Measurements from ENCODE around the gene AXIN1. TPM values are rescaled to one million over a fixed set of nuclear protein-coding genes. Genes with fewer than 3 reads are reported as not detected.

Gene AXIN1
- total and polyA plus RNA-seq, 2 of the 8 experiments (the other 6 are each of a cell fraction or from before 2014, with no cell fraction given), result 12.5 to 41.9 TPM

GRCh38 chr16:373848-374615 is 21.5 kb upstream of the AXIN1 start (continued):
- TF ChIP-seq CHD7 (IDR thresholded peaks at IDR 0.05; ENCODE audit: insufficient replicate concordance, low read length), result no peak
- no peak for TF ChIP-seq CREB1 (IDR thresholded peaks at IDR 0.05)
- no peak for TF ChIP-seq EP300 (IDR thresholded peaks at IDR 0.05; ENCODE audit: borderline replicate concordance in 1 of 2, low read depth in 2 of 2, low read length in 2 of 2)
- TF ChIP-seq USF2 (IDR thresholded peaks at IDR 0.05; ENCODE audit: low read length), result no peak
